Fibroblast of lung (primary cell): ENCODE results near the gene NAV3. TPM values are rescaled to one million over a fixed set of nuclear protein-coding genes. Genes with fewer than 3 reads are reported as not detected.

Source experiments
- DNase-seq, 2 donors: peaks; one replicate each; pipeline versions ENCODE4 v3.0.0 to v3.0.0-alpha.2; 2010; ENCODE audit warnings: low read depth in 2 of 2
- H2AFZ ChIP-seq: 2 replicates; pipeline ENCODE4 v1.5.1; 2012; ENCODE audit warnings: low read length, control low read depth, inconsistent platforms
- H3K27ac ChIP-seq: 2 replicates; pipeline ENCODE4 v1.5.1; 2011; ENCODE audit warnings: low read length, control low read depth; ENCODE audit not compliant: insufficient read depth
- H3K27me3 ChIP-seq: 2 replicates; pipeline ENCODE4 v1.5.1; 2011; ENCODE audit warnings: mild to moderate bottlenecking, low read length; ENCODE audit not compliant: control insufficient read depth, insufficient read depth
- H3K36me3 ChIP-seq: 2 replicates; pipeline ENCODE4 v1.5.1; 2011; ENCODE audit warnings: low read length; ENCODE audit not compliant: control insufficient read depth, insufficient read depth
- H3K4me1 ChIP-seq: 2 replicates; pipeline ENCODE4 v1.5.1; 2011; ENCODE audit warnings: low read length; ENCODE audit not compliant: control insufficient read depth, insufficient read depth; ENCODE audit errors: extremely low read depth
- H3K4me2 ChIP-seq: 2 replicates; pipeline ENCODE4 v1.5.1; 2011; ENCODE audit warnings: low read length, control low read depth; ENCODE audit not compliant: insufficient read depth; ENCODE audit errors: extremely low read depth
- H3K4me3 ChIP-seq, 4 experiments: fragments of 200-600 bp in 1 of 4; sonication (generic) in 1 of 4; replicated peaks in 1 of 4; 2 replicates each; pipeline ENCODE4 v1.5.1; 2011 to 2016; ENCODE audit warnings: low read length in 4 of 4, low read depth in 3 of 4, mild to moderate bottlenecking in 3 of 4, control low read depth in 2 of 4, inconsistent platforms in 1 of 4, mixed read lengths in 1 of 4; ENCODE audit not compliant: insufficient read depth in 1 of 4; ENCODE audit errors: control extremely low read depth in 1 of 4
- H3K79me2 ChIP-seq: 2 replicates; pipeline ENCODE4 v1.5.1; 2012; ENCODE audit warnings: mild to moderate bottlenecking, low read length, inconsistent platforms; ENCODE audit not compliant: control insufficient read depth, insufficient read depth
- H3K9ac ChIP-seq: 2 replicates; pipeline ENCODE4 v1.5.1; 2011; ENCODE audit warnings: mild to moderate bottlenecking, low read length, control low read depth; ENCODE audit not compliant: insufficient read depth
- H3K9me3 ChIP-seq: 2 replicates; pipeline ENCODE4 v1.5.1; 2012; ENCODE audit warnings: low read depth, low read length; ENCODE audit not compliant: control insufficient read depth, insufficient read depth
- H4K20me1 ChIP-seq: 2 replicates; pipeline ENCODE4 v1.5.1; 2011; ENCODE audit warnings: low read length; ENCODE audit not compliant: control insufficient read depth, insufficient read depth; ENCODE audit errors: extremely low read depth
- CTCF ChIP-seq, 2 donors: IDR thresholded peaks in 1 of 2; conservative IDR thresholded peaks in 1 of 2; 1 replicate in 1 of 2; 2 replicates in 1 of 2; pipeline ENCODE4 v1.5.1; 2011 to 2012; ENCODE audit warnings: low read length in 2 of 2, control low read depth in 1 of 2, inconsistent platforms in 1 of 2, low read depth in 1 of 2, mild to moderate bottlenecking in 1 of 2
- EZH2 ChIP-seq: IDR thresholded peaks from 2 replicates; pipeline ENCODE4 v1.5.1; 2012; ENCODE audit warnings: low read length, control low read depth, mild to moderate bottlenecking; ENCODE audit errors: missing control alignments
- polyA plus RNA-seq, 2 donors: library from polyadenylated mRNA; depleted of rRNA in 1 of 2; stranded (reverse) in 1 of 2; unstranded in 1 of 2; fragments of >200 nt; gene quantifications; 2 replicates each; pipeline ENCODE4 v1.2.1, GENCODE V29; 2011 to 2012; ENCODE audit warnings: missing spikeins in 1 of 2
- total RNA-seq: library from RNA; depleted of rRNA; stranded (reverse); fragments of >200 nt; gene quantifications from 2 replicates; pipeline ENCODE4 v1.2.1, GENCODE V29; 2014

The NAV3 gene
- total and polyA plus RNA-seq, 2 donors (not counting 1 experiment from before 2014, with no cell fraction given): 30.8 to 60.6 TPM

- no peaks in the 10 kb centered on the region for H4K20me1 ChIP-seq
- peak in 1 of 2 donors; percentile 7 for DNase-seq
- no peak for TF ChIP-seq CTCF (conservative IDR thresholded peaks at IDR 0.05 in 1 of 2, IDR thresholded peaks at IDR 0.05 in 1 of 2; ENCODE audit: low read depth in 1 of 2, low read length in 2 of 2)
- TF ChIP-seq EZH2: no peak
Observed at GRCh38 chr12:78155546-78155945, 324.9 kb downstream of the NAV3 start.

GRCh38 chr12:78156751-78157150, 326.1 kb downstream of the NAV3 start:
- H3K9ac ChIP-seq: no peak overlapping the region
- H4K20me1 ChIP-seq: no peaks in the 10 kb centered on the region
- no peaks in the 10 kb centered on the region for H3K9me3 ChIP-seq
- peak; percentile 21 to 23 for DNase-seq
- no peaks in the 10 kb centered on the region for H3K79me2 ChIP-seq
- H3K4me2 ChIP-seq: no peak overlapping the region
- no peak overlapping the region for H3K27ac ChIP-seq
- no peak overlapping the region for H3K4me3 ChIP-seq
- no peaks in the 10 kb centered on the region for H3K4me1 ChIP-seq
- no peak overlapping the region for H2AFZ ChIP-seq
- TF ChIP-seq CTCF (conservative IDR thresholded peaks at IDR 0.05 in 1 of 2, IDR thresholded peaks at IDR 0.05 in 1 of 2; ENCODE audit: low read depth in 1 of 2, low read length in 2 of 2): no peak
- no peaks in the 10 kb centered on the region for H3K27me3 ChIP-seq
- H3K36me3 ChIP-seq: no peaks in the 10 kb centered on the region

More at GRCh38 chr12:78155546-78155945, 324.9 kb downstream of the NAV3 start:
- Histone ChIP-seq H3K4me2 (no peak overlapping the region), H3K27me3 (no peaks in the 10 kb centered on the region), H3K36me3 (no peaks in the 10 kb centered on the region), H3K9ac (no peak overlapping the region), H3K4me1 (no peaks in the 10 kb centered on the region), H3K79me2 (no peaks in the 10 kb centered on the region), H3K27ac (no peak overlapping the region), H2AFZ (no peak overlapping the region), H3K9me3 (no peaks in the 10 kb centered on the region), H3K4me3 (no peak overlapping the region)

GRCh38 chr12:78157199-78157598, 326.5 kb downstream of the NAV3 start:
- no peaks in the 10 kb centered on the region for H3K9me3 ChIP-seq
- H3K36me3 ChIP-seq: no peaks in the 10 kb centered on the region
- H3K4me2 ChIP-seq: no peak overlapping the region
- TF ChIP-seq CTCF (conservative IDR thresholded peaks at IDR 0.05 in 1 of 2, IDR thresholded peaks at IDR 0.05 in 1 of 2; ENCODE audit: low read depth in 1 of 2, low read length in 2 of 2) (no peak), EZH2 (no peak)
- H3K4me1 ChIP-seq: no peaks in the 10 kb centered on the region
- H2AFZ ChIP-seq: no peak overlapping the region
- H3K27ac ChIP-seq: no peak overlapping the region
- H3K79me2 ChIP-seq: no peaks in the 10 kb centered on the region
- H4K20me1 ChIP-seq: no peaks in the 10 kb centered on the region
- no peak overlapping the region for H3K4me3 ChIP-seq
- no peak overlapping the region for H3K9ac ChIP-seq
- peak in 1 of 2 donors; percentile 3 for DNase-seq
- H3K27me3 ChIP-seq: no peaks in the 10 kb centered on the region
